Activated naive CD8-positive, alpha-beta T cell (primary cell): ENCODE data around the gene SYNGAP1.

ENCODE experiments used
- H3K27ac Mint-ChIP-seq: one replicate; pipeline ENCODE4 v1.8.0; 2021; ENCODE audit warnings: mixed read lengths
- H3K27me3 Mint-ChIP-seq: one replicate; pipeline ENCODE4 v1.8.0; 2021; ENCODE audit warnings: mixed read lengths
- H3K36me3 Mint-ChIP-seq: one replicate; pipeline ENCODE4 v1.8.0; 2021; ENCODE audit warnings: mixed read lengths
- H3K4me1 Mint-ChIP-seq: one replicate; pipeline ENCODE4 v1.8.0; 2021; ENCODE audit warnings: low read depth, mixed read lengths
- H3K4me3 Mint-ChIP-seq: one replicate; pipeline ENCODE4 v1.8.0; 2021; ENCODE audit warnings: mild to moderate bottlenecking, mixed read lengths
- H3K9me3 Mint-ChIP-seq: one replicate; pipeline ENCODE4 v1.8.0; 2021; ENCODE audit warnings: low read depth, mixed read lengths

Gene SYNGAP1

DNA sequence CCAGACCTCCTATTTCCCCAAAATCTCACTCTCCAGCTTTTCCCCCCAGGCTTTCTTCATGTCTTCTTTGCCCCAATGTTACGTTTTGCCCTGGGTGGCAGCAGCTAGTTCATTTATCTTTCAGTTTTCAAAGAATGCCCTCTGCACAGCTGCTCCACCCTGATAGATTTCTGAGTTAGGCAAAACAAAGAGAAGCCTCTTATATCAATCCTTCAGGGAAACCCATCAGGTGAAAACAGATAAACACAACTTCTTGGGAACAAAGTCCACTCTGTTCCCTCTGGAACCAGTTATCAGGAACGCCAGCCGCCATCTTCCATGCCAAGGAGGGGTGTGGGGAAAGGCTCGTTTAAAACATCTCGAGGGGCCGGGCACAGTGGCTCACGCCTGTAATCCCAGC is 68.5 kb downstream of the SYNGAP1 start:
- no peaks in the 10 kb centered on the region for H3K36me3 Mint-ChIP-seq
- H3K9me3 Mint-ChIP-seq, result no peaks in the 10 kb centered on the region
- no peak overlapping the region for H3K27ac Mint-ChIP-seq
- H3K4me1 Mint-ChIP-seq, result peaks cover 1% of the 10 kb centered on the region
- H3K27me3 Mint-ChIP-seq, result peaks cover 3% of the 10 kb centered on the region
- no peak overlapping the region for H3K4me3 Mint-ChIP-seq

DNA sequence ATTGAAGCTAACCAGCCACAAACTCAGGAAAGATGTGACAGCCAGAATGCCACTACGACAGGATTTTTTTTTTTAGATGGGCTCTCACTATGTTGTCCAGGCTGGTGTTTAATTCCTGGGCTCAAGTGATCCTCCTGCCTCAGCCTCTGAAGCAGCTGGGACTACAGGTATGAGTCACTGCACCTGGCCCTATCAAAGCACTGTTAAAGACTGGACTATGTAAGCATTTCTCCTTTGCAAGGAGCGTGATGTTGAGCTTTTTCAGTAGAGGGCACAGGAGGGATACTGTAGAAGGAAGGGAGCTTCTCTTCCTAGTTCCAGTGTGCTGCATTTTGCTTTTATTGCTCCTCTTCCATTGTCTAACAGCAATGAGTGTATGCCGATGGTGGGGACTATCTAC is 70.3 kb downstream of the SYNGAP1 start:
- Mint-ChIP-seq H3K27ac (no peak overlapping the region), H3K9me3 (no peaks in the 10 kb centered on the region), H3K4me3 (no peak overlapping the region), H3K36me3 (no peaks in the 10 kb centered on the region), H3K27me3 (peaks cover 3% of the 10 kb centered on the region), H3K4me1 (peaks cover 1% of the 10 kb centered on the region)

DNA sequence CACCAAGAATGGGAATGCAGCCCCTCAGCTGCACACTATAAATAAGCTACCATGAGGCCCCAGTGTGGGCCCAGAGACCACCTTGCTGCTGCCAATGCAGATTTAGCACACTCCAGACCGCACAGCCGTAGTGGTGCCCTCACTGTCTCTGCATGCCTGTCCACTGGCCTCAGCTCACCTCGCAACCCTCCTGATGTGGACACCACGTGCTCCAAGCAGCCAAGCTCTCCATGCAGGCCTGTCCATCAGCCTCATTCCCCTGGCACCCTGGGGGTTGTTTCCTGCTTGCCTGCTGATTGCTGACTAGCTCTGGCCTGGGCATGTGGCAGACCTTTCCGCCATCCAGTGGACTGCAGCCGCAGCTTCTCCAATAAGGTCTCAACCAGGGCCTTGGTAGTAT is 70.8 kb downstream of the SYNGAP1 start:
- Mint-ChIP-seq H3K27me3 (peaks cover 3% of the 10 kb centered on the region), H3K4me1 (peaks cover 1% of the 10 kb centered on the region)

DNA sequence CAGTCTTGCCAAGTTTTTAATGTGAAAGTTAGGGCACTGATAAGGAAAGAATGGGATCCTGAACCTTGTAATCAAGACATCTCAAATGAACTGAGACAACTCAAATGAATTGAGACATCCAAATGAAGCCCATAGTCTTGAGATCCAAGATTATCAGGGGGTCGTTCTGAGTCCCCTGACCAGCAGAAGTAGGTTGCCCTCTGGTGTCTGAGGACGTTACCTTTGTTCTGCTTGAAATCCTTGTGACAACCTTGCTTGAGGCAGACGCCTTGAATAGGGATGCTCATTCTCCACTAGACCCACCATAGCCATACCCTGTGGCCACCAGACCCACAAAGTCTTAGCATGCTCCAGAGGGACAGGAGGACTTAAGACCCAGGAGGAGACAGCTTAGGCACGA is 72.2 kb downstream of the SYNGAP1 start:
- no peak overlapping the region for H3K27ac Mint-ChIP-seq
- H3K27me3 Mint-ChIP-seq, result peaks cover 3% of the 10 kb centered on the region
- H3K4me1 Mint-ChIP-seq, result peaks cover 1% of the 10 kb centered on the region
- H3K4me3 Mint-ChIP-seq, result no peak overlapping the region
- H3K9me3 Mint-ChIP-seq, result no peaks in the 10 kb centered on the region
- no peaks in the 10 kb centered on the region for H3K36me3 Mint-ChIP-seq

More for the DNA sequence above, 70.8 kb downstream of the SYNGAP1 start:
- Mint-ChIP-seq H3K4me3 (no peak overlapping the region), H3K36me3 (no peaks in the 10 kb centered on the region), H3K27ac (no peak overlapping the region), H3K9me3 (no peaks in the 10 kb centered on the region)

DNA sequence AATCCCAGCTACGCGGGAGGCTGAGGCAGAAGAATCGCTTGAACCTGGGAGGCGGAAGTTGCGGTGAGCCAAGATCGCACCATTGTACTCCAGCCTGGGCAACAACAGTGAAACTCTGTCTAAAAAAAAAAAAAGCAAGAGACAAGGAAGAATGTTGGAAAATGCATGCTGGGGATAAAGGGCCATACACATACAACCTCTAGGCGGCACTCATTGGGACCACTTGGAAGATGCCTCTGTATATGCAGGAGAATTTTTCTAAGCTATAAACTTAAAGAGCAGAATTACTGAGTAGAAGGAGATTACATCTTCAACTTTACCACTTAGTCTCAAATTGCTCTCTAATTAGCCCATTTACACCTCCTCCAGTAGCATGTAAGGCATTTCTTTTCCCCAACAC is 77.3 kb downstream of the SYNGAP1 start:
- H3K27me3 Mint-ChIP-seq, result no peaks in the 10 kb centered on the region
- no peaks in the 10 kb centered on the region for H3K4me1 Mint-ChIP-seq
- no peak overlapping the region for H3K4me3 Mint-ChIP-seq
- H3K27ac Mint-ChIP-seq, result no peak overlapping the region
- no peaks in the 10 kb centered on the region for H3K9me3 Mint-ChIP-seq
- H3K36me3 Mint-ChIP-seq, result no peaks in the 10 kb centered on the region

DNA sequence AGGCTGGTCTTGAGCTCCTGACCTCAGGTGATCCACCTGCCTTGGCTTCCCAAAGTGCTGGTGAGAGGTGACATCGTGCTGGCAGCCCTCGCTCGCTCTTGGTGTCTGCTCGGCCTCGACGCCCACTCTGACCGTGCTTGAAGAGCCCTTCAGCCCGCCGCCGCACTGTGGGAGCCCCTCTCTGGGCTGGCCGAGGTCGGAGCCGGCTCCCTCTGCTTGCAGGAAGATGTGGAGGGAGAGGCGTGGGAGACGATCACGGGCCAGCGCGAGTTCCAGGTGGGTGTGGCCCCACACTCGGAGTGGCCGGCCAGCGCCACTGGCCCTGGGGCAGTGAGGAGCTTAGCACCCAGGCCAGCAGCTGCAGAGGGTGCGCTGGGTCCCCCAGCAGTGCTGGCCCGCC is 82.6 kb downstream of the SYNGAP1 start:
- Mint-ChIP-seq H3K4me1 (no peaks in the 10 kb centered on the region), H3K4me3 (no peak overlapping the region), H3K27me3 (no peaks in the 10 kb centered on the region), H3K36me3 (peaks cover 2% of the 10 kb centered on the region), H3K27ac (no peak overlapping the region), H3K9me3 (no peaks in the 10 kb centered on the region)

DNA sequence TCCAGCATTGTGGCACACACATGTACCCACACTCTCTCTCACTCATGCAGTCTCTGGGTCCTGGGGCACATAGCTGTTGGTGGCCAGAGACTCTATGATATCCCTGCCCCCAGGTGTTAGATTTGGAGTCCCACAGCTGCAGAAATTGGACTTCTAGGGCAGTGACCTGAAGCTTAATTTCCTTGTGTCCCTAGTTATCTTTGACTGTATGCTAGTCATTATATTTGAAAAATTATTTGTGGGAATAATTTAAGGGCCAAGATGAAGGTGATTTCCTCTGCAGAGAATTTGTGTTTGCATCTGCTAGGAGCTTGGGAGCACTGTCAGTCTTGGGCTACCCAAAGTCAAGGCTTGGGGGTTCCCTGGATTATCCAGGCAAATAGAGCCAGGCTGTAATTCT is 84.6 kb downstream of the SYNGAP1 start:
- Mint-ChIP-seq H3K4me3 (no peak overlapping the region), H3K27me3 (no peaks in the 10 kb centered on the region), H3K27ac (no peak overlapping the region), H3K36me3 (peaks cover 2% of the 10 kb centered on the region), H3K9me3 (no peaks in the 10 kb centered on the region), H3K4me1 (no peaks in the 10 kb centered on the region)
